Measurements from ENCODE around the gene CCSAP. TPM values are rescaled to one million over a fixed set of nuclear protein-coding genes. Genes with fewer than 3 reads are reported as not detected.

The CCSAP gene
- total and polyA plus RNA-seq, 2 of the 13 experiments (the other 11 are each of a cell fraction or from before 2014, with no cell fraction given) = 3.7 to 9.0 TPM

DNA sequence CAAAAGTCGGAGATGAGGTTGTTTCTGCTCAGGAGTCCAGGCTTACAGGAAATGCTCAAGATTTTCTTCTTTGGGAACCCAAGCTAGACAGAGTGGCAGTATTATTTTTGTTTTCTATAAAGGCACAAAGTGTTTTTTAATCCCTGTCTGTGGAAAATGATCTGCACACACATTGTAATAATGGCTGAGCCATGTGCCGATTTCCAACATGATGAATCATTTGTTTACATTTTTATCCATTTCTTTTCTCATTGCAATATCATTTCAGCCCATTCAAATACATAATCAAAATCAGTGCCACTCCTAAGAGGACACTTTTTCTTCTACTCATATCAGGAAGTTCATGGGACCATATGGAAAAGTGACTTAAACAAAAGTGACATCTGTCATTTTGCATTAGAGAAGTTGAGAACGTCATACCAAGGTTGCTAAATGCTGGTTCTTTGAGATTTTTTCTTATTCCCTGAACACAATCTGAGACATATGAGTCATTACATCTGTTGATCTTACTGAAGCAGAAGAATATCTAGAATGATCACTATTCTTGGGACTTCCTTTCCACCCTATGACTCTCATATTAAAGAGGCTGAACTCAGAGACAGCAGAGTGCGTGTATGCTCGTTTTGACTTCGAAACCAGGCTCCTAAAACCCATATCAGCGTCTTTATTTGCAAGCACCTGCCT is 46.2 kb upstream of the CCSAP start (continued):
- no peak for TF ChIP-seq ZNF337 (CRISPR knock-in tag; IDR thresholded peaks at IDR 0.05; ENCODE audit: borderline replicate concordance, low read depth)

DNA sequence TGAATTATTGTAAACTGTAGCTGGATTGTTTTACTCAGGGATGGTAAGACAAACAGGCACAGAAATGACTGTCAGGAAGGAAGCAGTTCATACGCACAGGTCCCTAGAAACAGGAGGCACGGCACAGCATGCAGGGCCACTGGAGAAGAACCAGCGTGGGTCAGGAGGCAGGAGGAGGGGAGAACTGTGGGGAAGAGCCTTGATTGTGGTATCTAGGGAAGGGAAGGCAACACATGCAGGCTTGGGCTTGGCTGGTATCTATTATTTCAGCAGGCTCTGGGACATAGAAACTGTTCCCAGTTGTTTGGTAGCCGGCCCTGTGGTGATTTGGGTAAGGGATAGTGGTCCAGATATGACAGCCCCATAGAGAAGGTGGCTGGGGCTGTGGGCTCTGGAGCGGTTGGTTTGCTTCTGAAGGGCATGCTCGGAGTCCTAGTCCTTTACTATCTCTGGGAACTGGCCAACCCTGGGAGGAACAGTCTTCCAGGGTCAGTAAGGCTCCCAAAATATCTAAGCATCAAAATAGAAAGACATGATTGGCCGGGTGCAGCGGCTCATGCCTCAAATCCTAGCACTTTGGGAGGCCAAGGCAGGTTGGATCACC is 43.1 kb upstream of the CCSAP start:
- FAIRE-seq (no peak), DNase-seq (ENCODE audit: low spot score) (no peak), ATAC-seq (no peak)
- H3K4me2 ChIP-seq (ENCODE audit: low read depth, low read length) = no peak overlapping the region
- WGBS (ENCODE audit: low lambda C conversion rate) = 22% methylated on average over 6 of the region's 8 CpGs
- in situ Hi-C loops (cut with HindIII; ENCODE audit: extremely low pct_ligation_motif_present, low pct_unique_long_range_greater_than_20kb) = no loop called here
- intact Hi-C loops (cut with micrococcal nuclease; ENCODE audit: unreplicated experiment) = no loop called here
- TF ChIP-seq, protein P1, sequence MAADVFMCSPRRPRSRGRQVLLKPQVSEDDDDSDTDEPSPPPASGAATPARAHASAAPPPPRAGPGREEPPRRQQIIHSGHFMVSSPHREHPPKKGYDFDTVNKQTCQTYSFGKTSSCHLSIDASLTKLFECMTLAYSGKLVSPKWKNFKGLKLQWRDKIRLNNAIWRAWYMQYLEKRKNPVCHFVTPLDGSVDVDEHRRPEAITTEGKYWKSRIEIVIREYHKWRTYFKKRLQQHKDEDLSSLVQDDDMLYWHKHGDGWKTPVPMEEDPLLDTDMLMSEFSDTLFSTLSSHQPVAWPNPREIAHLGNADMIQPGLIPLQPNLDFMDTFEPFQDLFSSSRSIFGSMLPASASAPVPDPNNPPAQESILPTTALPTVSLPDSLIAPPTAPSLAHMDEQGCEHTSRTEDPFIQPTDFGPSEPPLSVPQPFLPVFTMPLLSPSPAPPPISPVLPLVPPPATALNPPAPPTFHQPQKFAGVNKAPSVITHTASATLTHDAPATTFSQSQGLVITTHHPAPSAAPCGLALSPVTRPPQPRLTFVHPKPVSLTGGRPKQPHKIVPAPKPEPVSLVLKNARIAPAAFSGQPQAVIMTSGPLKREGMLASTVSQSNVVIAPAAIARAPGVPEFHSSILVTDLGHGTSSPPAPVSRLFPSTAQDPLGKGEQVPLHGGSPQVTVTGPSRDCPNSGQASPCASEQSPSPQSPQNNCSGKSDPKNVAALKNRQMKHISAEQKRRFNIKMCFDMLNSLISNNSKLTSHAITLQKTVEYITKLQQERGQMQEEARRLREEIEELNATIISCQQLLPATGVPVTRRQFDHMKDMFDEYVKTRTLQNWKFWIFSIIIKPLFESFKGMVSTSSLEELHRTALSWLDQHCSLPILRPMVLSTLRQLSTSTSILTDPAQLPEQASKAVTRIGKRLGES (CRISPR knock-in tag; IDR thresholded peaks at IDR 0.05; ENCODE audit: borderline replicate concordance) = no peak
- TF ChIP-seq, protein P2, sequence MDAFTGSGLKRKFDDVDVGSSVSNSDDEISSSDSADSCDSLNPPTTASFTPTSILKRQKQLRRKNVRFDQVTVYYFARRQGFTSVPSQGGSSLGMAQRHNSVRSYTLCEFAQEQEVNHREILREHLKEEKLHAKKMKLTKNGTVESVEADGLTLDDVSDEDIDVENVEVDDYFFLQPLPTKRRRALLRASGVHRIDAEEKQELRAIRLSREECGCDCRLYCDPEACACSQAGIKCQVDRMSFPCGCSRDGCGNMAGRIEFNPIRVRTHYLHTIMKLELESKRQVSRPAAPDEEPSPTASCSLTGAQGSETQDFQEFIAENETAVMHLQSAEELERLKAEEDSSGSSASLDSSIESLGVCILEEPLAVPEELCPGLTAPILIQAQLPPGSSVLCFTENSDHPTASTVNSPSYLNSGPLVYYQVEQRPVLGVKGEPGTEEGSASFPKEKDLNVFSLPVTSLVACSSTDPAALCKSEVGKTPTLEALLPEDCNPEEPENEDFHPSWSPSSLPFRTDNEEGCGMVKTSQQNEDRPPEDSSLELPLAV (CRISPR knock-in tag; conservative IDR thresholded peaks at IDR 0.05; ENCODE audit: low read depth) = no peak
- TF ChIP-seq BCL6 (CRISPR knock-in tag; IDR thresholded peaks at IDR 0.05) = no peak
- TF ChIP-seq, protein P3, sequence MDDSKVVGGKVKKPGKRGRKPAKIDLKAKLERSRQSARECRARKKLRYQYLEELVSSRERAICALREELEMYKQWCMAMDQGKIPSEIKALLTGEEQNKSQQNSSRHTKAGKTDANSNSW (CRISPR knock-in tag; IDR thresholded peaks at IDR 0.05; ENCODE audit: borderline replicate concordance) = no peak
- no peak for TF ChIP-seq PRPF4 (IDR thresholded peaks at IDR 0.05; ENCODE audit: low read depth, low read length, poor library complexity, severe bottlenecking)
- TF ChIP-seq U2AF2 (IDR thresholded peaks at IDR 0.05; ENCODE audit: low read depth, low read length) = no peak
- TF ChIP-seq ADNP (CRISPR knock-in tag; IDR thresholded peaks at IDR 0.05) = no peak
- no peak for TF ChIP-seq WIZ (CRISPR knock-in tag; IDR thresholded peaks at IDR 0.05)
- H3K9me3 ChIP-seq (ENCODE audit: low read length) = no peaks in the 10 kb centered on the region
- H3K4me1 ChIP-seq (ENCODE audit: insufficient read depth, low read length) = no peaks in the 10 kb centered on the region
- no peaks in the 10 kb centered on the region for H3K36me3 ChIP-seq (replicated peaks in 1 of 2; ENCODE audit: control insufficient read depth in 1 of 2, insufficient read depth in 2 of 2, low read length in 2 of 2)
- H3K9ac ChIP-seq (ENCODE audit: insufficient read depth, low read depth, low read length) = no peak overlapping the region
- no peaks in the 10 kb centered on the region for H4K20me1 ChIP-seq (ENCODE audit: insufficient read depth, low read length)
- peaks cover 0 to 17% of the 10 kb centered on the region in 2 experiments; a peak in 3 of 5 replicates for H3K27me3 ChIP-seq (ENCODE audit: control insufficient read depth in 1 of 2, insufficient read depth in 2 of 2, low read length in 2 of 2)
- no TSS peak for BruUV-seq (replicated peaks)
- ChIA-PET CTCF (ENCODE audit: low intra/inter-chr PET ratio, low total read pairs) (no interaction called here), POLR2A (no interaction called here)
- no peak overlapping the region for H2AFZ ChIP-seq (ENCODE audit: low read length)
- no peaks in the 10 kb centered on the region for H3K79me2 ChIP-seq (ENCODE audit: insufficient read depth, low read length)
- H3K4me3 ChIP-seq (replicated peaks in 1 of 3; ENCODE audit: insufficient read depth in 1 of 3, low read depth in 2 of 3, low read length in 3 of 3) = no peak overlapping the region
- no peak overlapping the region for H3K27ac ChIP-seq (ENCODE audit: extremely low read length, insufficient read depth, low read length)
